HG03039 (cell line): ENCODE results near the gene GFRA1.

Source experiments
- ATAC-seq: cut with Tn5 transposase; IDR thresholded peaks from one replicate; pipeline ENCODE4 v1.9.1; 2021; ENCODE audit warnings: mild to moderate bottlenecking, moderate library complexity; ENCODE audit not compliant: unreplicated experiment

Gene GFRA1

DNA sequence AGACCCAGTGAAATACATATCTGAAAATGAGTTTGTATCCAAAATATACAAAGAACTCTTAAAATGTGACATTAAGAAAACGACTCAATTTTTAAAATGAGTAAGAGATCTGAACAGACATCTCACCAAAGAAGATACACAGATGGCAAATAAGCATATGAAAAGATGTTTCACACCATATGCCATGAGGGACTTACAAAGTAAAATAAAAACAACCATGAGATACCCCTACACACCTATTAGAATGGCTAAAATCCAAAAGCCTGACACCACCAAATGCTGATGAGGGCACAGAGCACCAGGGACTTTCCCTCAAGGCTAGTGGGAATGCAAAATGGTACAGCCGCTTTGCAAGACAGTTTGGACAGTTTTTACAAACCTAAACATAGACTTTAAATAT, 27.9 kb downstream of the GFRA1 start:
- ATAC-seq = no peak

GRCh38 chr10:116241642-116242410, 31.2 kb downstream of the GFRA1 start:
- ATAC-seq = no peak

DNA sequence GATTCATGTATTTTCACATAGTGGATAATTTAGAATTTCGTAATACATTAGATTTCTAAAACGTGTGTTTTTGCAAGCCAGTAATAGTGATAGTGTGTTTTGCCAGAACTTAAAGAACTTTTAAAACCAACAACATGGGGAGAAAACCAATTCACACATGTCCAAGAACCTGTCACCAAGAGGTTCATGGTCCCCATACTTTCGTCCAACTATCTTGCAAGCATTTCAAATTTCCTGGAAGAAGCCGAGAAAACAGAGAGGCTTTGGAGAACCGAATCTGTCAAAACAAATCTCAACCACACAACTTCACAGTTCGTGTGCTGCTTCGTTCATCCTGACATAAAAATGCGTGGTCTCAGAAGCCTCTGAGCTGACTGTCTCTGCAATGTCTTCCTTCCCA, 31.9 kb downstream of the GFRA1 start:
- no peak for ATAC-seq

GRCh38 chr10:116240157-116240950, 32.7 kb downstream of the GFRA1 start:
- ATAC-seq = no peak

DNA sequence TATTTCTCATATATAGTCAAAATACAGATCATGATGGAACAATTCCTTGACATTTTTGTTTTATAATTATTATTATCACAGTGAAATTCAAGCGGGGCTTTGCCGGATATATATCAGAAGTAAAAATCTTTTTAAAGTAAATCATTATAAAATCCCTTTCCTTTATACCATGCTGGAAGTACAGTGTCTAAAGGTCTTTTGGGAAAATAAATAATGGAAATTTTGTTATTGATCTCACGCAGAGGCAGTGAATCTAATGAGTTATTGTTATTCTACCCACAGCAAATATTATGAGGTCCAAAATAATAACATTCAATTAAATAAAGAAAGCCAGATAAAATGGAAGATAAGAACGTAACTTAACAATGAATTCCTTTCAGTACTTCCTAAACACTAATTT, 33.8 kb downstream of the GFRA1 start:
- ATAC-seq = no peak

GRCh38 chr10:116237970-116238369, 35.0 kb downstream of the GFRA1 start:
- ATAC-seq = no peak

DNA sequence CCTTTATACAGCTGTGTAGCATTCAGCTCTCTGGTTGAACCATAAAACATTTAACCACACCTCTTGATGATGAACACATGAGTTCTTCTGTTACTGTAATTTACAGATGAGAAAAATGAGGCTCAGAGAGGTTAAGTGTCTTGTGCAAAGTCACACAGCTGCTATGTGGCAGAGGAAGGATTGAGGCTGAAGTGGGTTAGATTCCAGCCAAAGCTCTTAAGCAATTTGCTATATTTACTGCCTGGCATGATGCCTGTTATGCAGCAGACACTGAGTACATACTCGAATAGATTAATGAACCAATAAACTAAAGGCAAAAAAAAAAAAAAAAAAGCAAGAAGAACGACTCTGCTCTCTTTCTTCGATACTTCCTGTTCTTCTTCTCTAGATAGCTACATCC, 35.7 kb downstream of the GFRA1 start:
- ATAC-seq = no peak

DNA sequence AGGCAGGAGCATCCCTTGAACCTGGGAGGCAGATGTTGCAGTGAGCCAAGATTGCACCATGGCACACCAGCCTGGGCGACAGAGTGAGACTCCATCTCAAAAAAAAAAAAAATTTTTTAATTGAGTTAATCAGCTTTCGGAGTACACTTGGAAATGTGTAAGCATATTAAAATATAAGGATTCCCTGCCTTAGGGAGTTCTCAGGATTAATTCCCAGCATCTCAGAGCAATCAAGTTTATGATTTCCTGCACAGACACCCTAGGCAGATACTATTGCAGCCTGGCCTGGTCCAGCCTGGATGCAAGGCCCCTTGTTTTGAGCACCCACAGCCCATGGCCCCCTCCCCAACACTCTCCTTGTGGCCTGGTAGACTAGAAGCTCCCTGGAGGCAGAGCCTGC, 39.8 kb downstream of the GFRA1 start:
- no peak for ATAC-seq

- no peak for ATAC-seq
Measured at GRCh38 chr10:116232613-116233012, 40.4 kb downstream of the GFRA1 start.

GRCh38 chr10:116226766-116227165, 46.2 kb downstream of the GFRA1 start:
- ATAC-seq = no peak

- no peak for ATAC-seq
Measured at GRCh38 chr10:116226053-116226452, 47.0 kb downstream of the GFRA1 start.

DNA sequence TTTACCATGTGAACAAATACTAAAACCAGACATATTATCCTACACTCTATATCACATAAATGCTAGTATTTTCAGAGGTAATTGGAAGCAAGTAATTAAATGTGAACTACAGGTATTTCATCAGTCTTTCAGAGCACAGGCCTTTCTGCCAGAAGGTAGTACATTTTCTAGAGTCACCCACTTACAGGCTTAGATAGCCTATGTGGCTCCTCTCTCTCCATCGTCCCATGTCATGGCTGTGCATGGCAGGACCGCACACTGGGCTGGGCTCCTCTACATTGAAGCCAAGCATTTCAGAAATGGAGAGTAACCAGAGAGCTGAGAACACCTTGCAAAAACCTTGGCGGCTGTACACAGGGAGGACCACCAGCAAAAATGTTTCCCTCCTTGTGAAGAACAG, 49.7 kb downstream of the GFRA1 start:
- no peak for ATAC-seq

- ATAC-seq = no peak
Measured at GRCh38 chr10:116221053-116221452, 52.0 kb downstream of the GFRA1 start.

GRCh38 chr10:116216676-116217075, 56.3 kb downstream of the GFRA1 start:
- no peak for ATAC-seq

DNA sequence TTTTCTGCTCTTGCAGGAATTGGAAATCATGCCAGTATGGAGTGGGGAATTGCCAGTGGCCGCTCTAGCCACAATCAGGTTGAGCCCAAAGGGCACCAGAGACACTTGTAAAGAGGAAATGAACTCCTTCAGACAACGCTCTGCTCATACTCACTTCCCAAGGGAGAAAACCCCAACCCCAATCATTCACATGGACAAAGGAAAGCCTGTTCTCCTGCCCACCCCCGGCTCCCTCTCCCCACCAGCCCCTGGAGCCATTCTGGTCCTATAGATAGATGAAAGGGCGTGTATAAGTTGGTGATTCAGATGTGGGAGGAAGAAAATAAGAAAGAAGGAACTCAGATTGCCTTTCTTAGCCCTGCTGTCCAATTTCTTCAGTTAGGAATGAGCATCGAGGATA, 57.4 kb downstream of the GFRA1 start:
- no peak for ATAC-seq

GRCh38 chr10:116211682-116212081, 61.3 kb downstream of the GFRA1 start:
- ATAC-seq = no peak

GRCh38 chr10:116210588-116211346, 62.2 kb downstream of the GFRA1 start:
- ATAC-seq = no peak

DNA sequence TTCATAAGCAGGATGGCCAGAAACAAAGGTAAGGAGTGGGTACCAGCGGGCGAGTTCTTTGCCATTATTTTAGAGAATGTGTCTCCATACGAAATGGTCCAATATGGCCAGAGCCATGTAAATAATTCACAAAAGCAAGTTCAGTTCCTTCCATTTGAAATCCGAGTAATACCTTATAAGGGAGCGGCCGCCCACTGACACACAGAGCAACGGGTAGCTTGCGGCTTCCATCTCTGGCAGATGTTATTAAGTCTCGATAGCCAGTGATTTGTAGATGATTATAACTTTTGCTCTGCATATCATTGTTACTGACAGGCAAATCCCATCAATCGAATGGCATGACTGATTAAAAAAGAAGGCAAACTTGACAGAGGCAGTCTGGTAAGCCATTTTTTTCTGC, 63.2 kb downstream of the GFRA1 start:
- ATAC-seq = no peak

GRCh38 chr10:116208956-116209567, 63.9 kb downstream of the GFRA1 start:
- no peak for ATAC-seq

DNA sequence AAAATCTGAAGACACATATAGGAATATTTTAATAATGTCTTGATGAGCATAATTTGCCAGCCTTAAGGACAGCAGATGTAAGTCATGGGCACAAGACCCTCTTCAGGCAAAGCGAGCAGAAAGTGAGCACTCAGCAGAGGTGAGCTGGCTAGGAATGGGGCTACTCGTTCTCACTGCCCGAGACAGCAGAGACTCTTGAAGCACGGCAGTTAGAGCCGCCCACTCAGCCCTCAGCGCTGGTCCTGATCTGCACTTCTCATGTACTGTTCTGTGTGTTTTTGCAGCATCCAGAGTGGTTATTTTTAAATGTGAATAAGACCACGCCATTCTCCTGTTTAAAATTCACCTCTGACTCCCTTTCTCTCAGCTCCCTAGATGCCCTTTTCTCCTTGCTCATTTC, 65.3 kb downstream of the GFRA1 start:
- ATAC-seq = no peak

GRCh38 chr10:116203661-116204060, 69.3 kb downstream of the GFRA1 start:
- ATAC-seq = no peak
